Thymus (tissue), 11 donors: ENCODE results near the gene VMP1. TPM values are rescaled to one million over a fixed set of nuclear protein-coding genes. Genes with fewer than 3 reads are reported as not detected.

Source experiments
- DNase-seq, 9 donors: peaks; one replicate each; pipeline ENCODE4 v3.0.0-alpha.2; 2013; ENCODE audit warnings: low spot score in 9 of 9, low read depth in 6 of 9, missing footprints in 1 of 9
- H3K27ac ChIP-seq, 2 donors: one replicate each; pipeline ENCODE4 v1.5.1; 2013; ENCODE audit warnings: control low read depth in 1 of 2, low read depth in 1 of 2, low read length in 1 of 2, mild to moderate bottlenecking in 1 of 2, moderate library complexity in 1 of 2
- H3K27me3 ChIP-seq, 2 donors: one replicate each; pipeline ENCODE4 v1.5.1; 2013; ENCODE audit warnings: low read length in 1 of 2; ENCODE audit not compliant: control insufficient read depth in 2 of 2, insufficient read depth in 1 of 2
- H3K36me3 ChIP-seq, 2 donors: one replicate each; pipeline ENCODE4 v1.5.1; 2013; ENCODE audit warnings: low read length in 1 of 2, mild to moderate bottlenecking in 1 of 2, moderate library complexity in 1 of 2; ENCODE audit not compliant: control insufficient read depth in 2 of 2, insufficient read depth in 2 of 2
- H3K4me1 ChIP-seq, 2 donors: one replicate each; pipeline ENCODE4 v1.5.1; 2013; ENCODE audit warnings: low read length in 2 of 2; ENCODE audit not compliant: control insufficient read depth in 2 of 2, insufficient read depth in 2 of 2
- H3K4me3 ChIP-seq, 2 donors: one replicate each; pipeline ENCODE4 v1.5.1; 2013; ENCODE audit warnings: low read length in 2 of 2, control low read depth in 1 of 2, mild to moderate bottlenecking in 1 of 2
- H3K9me3 ChIP-seq, 2 donors: one replicate each; pipeline ENCODE4 v1.5.1; 2013; ENCODE audit warnings: low read length in 1 of 2, mild to moderate bottlenecking in 1 of 2; ENCODE audit not compliant: control insufficient read depth in 2 of 2, insufficient read depth in 1 of 2
- WGBS: extraction: QIAGEN DNeasy Blood & Tissue Kit; methylation state at CpG from one replicate; pipeline ENCODE4 v1.1.7; 2013; 5-methylcytosine and 5-hydroxymethylcytosine counted together
- polyA plus RNA-seq: library from polyadenylated mRNA; stranded (reverse); fragments of 200-250 nt; gene quantifications from one replicate; pipeline ENCODE4 v1.2.3, GENCODE V29; 2013
- total RNA-seq: library from RNA; stranded (reverse); fragments of 120-200 nt; gene quantifications from one replicate; pipeline ENCODE4 v1.2.4, GENCODE V29; 2013
- donor health status: healthy.

Gene VMP1
- total and polyA plus RNA-seq, 2 donors: 72.3 to 202 TPM

DNA sequence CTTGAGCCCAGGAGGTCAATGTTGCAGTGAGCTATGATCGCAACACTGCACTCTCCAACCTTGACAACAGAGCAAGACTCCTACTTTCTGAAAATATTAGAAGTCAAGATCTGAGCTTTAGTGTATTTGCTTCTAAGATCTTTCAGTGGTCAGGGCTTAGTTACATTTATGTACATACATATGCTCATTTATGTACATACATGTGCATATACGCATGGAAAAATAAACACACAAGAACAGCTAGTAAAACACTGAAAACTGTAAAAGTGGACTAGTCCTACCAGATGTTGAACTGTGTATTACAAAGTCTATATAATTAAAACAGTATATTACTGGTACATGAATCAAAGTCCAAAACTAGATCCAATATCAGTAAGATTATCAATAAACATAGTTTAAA is 28.5 kb upstream of the VMP1 start:
- peaks cover 34 to 89% of the 10 kb centered on the region in 2 donors for H3K36me3 ChIP-seq
- no peak overlapping the region for H3K27ac ChIP-seq
- H3K4me1 ChIP-seq: no peaks in the 10 kb centered on the region
- no peak for DNase-seq
- no peaks in the 10 kb centered on the region for H3K9me3 ChIP-seq
- no peak overlapping the region for H3K4me3 ChIP-seq
- no peaks in the 10 kb centered on the region for H3K27me3 ChIP-seq
- 67% methylated on average over 2 of the region's 2 CpGs for WGBS

DNA sequence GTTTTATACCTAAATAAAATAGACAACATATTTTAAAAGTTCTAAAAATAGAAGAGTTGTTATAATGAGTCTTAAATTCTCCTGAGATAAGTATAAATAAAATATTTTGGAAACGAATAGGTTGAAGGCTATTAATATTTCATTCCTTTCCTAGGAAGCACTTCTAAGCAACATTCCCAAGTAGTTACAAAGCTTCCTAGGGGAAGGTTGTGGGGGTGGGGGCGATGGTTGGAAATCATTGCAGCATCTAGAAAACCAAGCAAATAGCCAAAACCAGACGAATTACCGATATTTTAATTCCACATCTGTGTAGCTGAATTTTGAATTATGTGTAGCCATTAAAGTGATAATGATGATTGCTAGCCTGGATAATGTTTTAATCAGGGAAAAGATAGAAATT is 27.1 kb upstream of the VMP1 start:
- no peaks in the 10 kb centered on the region for H3K4me1 ChIP-seq
- H3K27ac ChIP-seq: no peak overlapping the region
- 99% methylated on average over 4 of the region's 4 CpGs for WGBS
- peaks cover 42 to 90% of the 10 kb centered on the region in 2 donors for H3K36me3 ChIP-seq
- no peak overlapping the region for H3K4me3 ChIP-seq
- H3K27me3 ChIP-seq: no peaks in the 10 kb centered on the region
- DNase-seq: no peak
- no peaks in the 10 kb centered on the region for H3K9me3 ChIP-seq

DNA sequence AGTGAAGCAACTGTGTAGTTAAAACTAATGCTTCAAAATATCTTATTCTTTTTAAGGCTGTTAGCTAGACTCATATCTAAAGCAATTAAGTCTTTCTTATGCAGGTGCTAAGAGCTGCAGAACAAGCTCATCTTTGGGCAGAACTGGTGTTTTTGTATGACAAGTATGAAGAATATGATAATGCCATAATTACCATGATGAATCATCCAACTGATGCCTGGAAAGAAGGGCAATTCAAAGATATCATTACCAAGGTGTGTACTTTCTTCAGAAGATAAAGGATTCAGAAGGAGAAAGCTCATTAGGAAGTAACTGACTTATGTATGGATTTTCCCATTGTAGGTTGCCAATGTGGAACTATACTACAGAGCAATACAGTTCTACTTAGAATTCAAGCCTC is 24.2 kb upstream of the VMP1 start:
- Histone ChIP-seq H3K36me3 (peaks cover 38 to 94% of the 10 kb centered on the region in 2 donors), H3K27me3 (no peaks in the 10 kb centered on the region), H3K4me1 (no peaks in the 10 kb centered on the region), H3K27ac (no peak overlapping the region), H3K9me3 (no peaks in the 10 kb centered on the region), H3K4me3 (no peak overlapping the region)
- no peak for DNase-seq

DNA sequence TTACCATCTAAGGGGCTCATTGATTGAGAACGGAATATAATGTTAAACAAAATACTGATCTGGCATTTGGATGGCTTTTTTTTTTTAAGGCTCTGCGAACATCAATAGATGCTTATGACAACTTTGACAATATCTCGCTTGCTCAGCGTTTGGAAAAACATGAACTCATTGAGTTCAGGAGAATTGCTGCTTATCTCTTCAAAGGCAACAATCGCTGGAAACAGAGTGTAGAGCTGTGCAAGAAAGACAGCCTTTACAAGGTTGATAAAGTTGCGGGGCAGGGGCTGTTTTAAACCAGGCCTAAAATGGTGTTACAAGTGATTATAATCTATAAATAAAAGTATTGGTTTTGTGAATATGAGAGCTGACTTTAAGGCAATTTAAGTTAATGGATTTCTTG is 22.5 kb upstream of the VMP1 start:
- peaks cover 33 to 96% of the 10 kb centered on the region in 2 donors for H3K36me3 ChIP-seq
- no peaks in the 10 kb centered on the region for H3K9me3 ChIP-seq
- H3K27me3 ChIP-seq: no peaks in the 10 kb centered on the region
- WGBS: 97% methylated on average over 6 of the region's 6 CpGs
- DNase-seq: no peak
- H3K27ac ChIP-seq: no peak overlapping the region
- H3K4me3 ChIP-seq: no peak overlapping the region
- no peaks in the 10 kb centered on the region for H3K4me1 ChIP-seq

GRCh38 chr17:59688008-59688407 is 19.4 kb upstream of the VMP1 start:
- no peaks in the 10 kb centered on the region for H3K9me3 ChIP-seq
- no peaks in the 10 kb centered on the region for H3K4me1 ChIP-seq
- no peak for DNase-seq
- H3K27ac ChIP-seq: no peak overlapping the region
- H3K4me3 ChIP-seq: no peak overlapping the region
- peaks cover 35 to 98% of the 10 kb centered on the region in 2 donors for H3K36me3 ChIP-seq
- 94% methylated on average over 1 of the region's 1 CpG for WGBS
- no peaks in the 10 kb centered on the region for H3K27me3 ChIP-seq

DNA sequence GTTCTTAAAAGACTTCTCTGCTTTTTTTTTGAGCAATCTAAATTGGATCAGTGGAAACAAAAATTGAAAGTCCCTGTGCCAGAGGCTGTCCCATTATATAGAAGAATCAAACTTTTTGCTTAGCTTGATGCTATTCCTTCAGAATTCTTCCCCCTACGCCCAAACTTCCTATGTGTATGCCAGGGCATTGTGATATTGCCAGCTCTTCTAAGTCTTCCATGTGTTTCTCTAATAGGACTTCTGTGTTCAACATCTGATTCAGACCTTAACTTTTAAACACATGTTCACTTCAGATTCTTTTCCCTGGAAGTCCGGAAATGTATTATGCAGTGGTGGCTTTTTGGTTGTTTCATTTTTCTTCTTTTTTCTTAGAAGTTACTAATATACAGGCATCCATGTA is 19.0 kb upstream of the VMP1 start:
- 98% methylated on average over 2 of the region's 2 CpGs for WGBS
- H3K4me3 ChIP-seq: no peak overlapping the region
- H3K36me3 ChIP-seq: peaks cover 39 to 97% of the 10 kb centered on the region in 2 donors
- no peak for DNase-seq
- H3K27me3 ChIP-seq: no peaks in the 10 kb centered on the region
- no peaks in the 10 kb centered on the region for H3K9me3 ChIP-seq
- H3K4me1 ChIP-seq: no peaks in the 10 kb centered on the region
- no peak overlapping the region for H3K27ac ChIP-seq

GRCh38 chr17:59693582-59693981 is 13.9 kb upstream of the VMP1 start:
- 98% methylated on average over 7 of the region's 7 CpGs for WGBS
- no peaks in the 10 kb centered on the region for H3K4me1 ChIP-seq
- no peaks in the 10 kb centered on the region for H3K9me3 ChIP-seq
- no peak overlapping the region for H3K27ac ChIP-seq
- H3K36me3 ChIP-seq: peaks cover 57 to 95% of the 10 kb centered on the region in 2 donors
- no peak overlapping the region for H3K4me3 ChIP-seq
- DNase-seq: no peak
- no peaks in the 10 kb centered on the region for H3K27me3 ChIP-seq

- no peaks in the 10 kb centered on the region for H3K27me3 ChIP-seq
- DNase-seq: no peak
- H3K4me1 ChIP-seq: no peaks in the 10 kb centered on the region
- H3K27ac ChIP-seq: no peak overlapping the region
- H3K9me3 ChIP-seq: no peaks in the 10 kb centered on the region
- WGBS: over 99% methylated on average over 2 of the region's 2 CpGs
- peaks cover 64 to 92% of the 10 kb centered on the region in 2 donors for H3K36me3 ChIP-seq
- no peak overlapping the region for H3K4me3 ChIP-seq
These were observed 13.1 kb upstream of the VMP1 start for GRCh38 chr17:59694344-59694743.

- 95% methylated on average over 3 of the region's 3 CpGs for whole genome bisulfite sequencing
- H3K9me3 ChIP-seq: no peaks in the 10 kb centered on the region
- H3K4me1 ChIP-seq: no peaks in the 10 kb centered on the region
- H3K27ac ChIP-seq: no peak overlapping the region
- DNase-seq: no peak
- H3K36me3 ChIP-seq: peaks cover 62 to 83% of the 10 kb centered on the region in 2 donors
- no peak overlapping the region for H3K4me3 ChIP-seq
- H3K27me3 ChIP-seq: no peaks in the 10 kb centered on the region
These were observed 11.3 kb upstream of the VMP1 start for GRCh38 chr17:59695945-59696681.
